Retinal pigment epithelial cell (primary cell): ENCODE results near the gene GMDS.

Experiments used
- DNase-seq: peaks from one replicate; pipeline ENCODE4 v3.0.0-alpha.2; 2010; ENCODE audit warnings: low read depth
- H3K4me3 ChIP-seq: 2 replicates; pipeline ENCODE4 v1.5.1; 2011; ENCODE audit warnings: mild to moderate bottlenecking, low read length, control low read depth, moderate library complexity
- CTCF ChIP-seq: conservative IDR thresholded peaks from 2 replicates; pipeline ENCODE4 v1.5.1; 2011; ENCODE audit warnings: low read depth, low read length, control low read depth, inconsistent platforms

Gene GMDS

GRCh38 chr6:1908784-1909183 lies 336.6 kb downstream of the GMDS start:
- no peak overlapping the region for H3K4me3 ChIP-seq
- DNase-seq: no peak
- no peak for TF ChIP-seq CTCF

- TF ChIP-seq CTCF: no peak
- DNase-seq: no peak
These were observed 338.8 kb downstream of the GMDS start for GRCh38 chr6:1906609-1907008.

GRCh38 chr6:1906014-1906413 lies 339.4 kb downstream of the GMDS start:
- no peak overlapping the region for H3K4me3 ChIP-seq
- DNase-seq: no peak
- TF ChIP-seq CTCF: no peak

More at GRCh38 chr6:1906609-1907008, 338.8 kb downstream of the GMDS start:
- no peak overlapping the region for H3K4me3 ChIP-seq

GRCh38 chr6:1904898-1905297 lies 340.5 kb downstream of the GMDS start:
- TF ChIP-seq CTCF: no peak
- no peak overlapping the region for H3K4me3 ChIP-seq
- no peak for DNase-seq

GRCh38 chr6:1904466-1904799 lies 341.0 kb downstream of the GMDS start:
- no peak for DNase-seq
- H3K4me3 ChIP-seq: no peak overlapping the region
- no peak for TF ChIP-seq CTCF

GRCh38 chr6:1903780-1904465 lies 341.5 kb downstream of the GMDS start:
- DNase-seq: no peak
- TF ChIP-seq CTCF: no peak
- H3K4me3 ChIP-seq: no peak overlapping the region

GRCh38 chr6:1901556-1901955 lies 343.8 kb downstream of the GMDS start:
- no peak for DNase-seq
- TF ChIP-seq CTCF: no peak
- no peak overlapping the region for H3K4me3 ChIP-seq
